NCI-H82 (cell line): ENCODE results near the gene MBD3.

Experiments
- DNase-seq: peaks from one replicate; lab custom pipeline; 2025; lab: John Stamatoyannopoulos, UW

Gene MBD3

DNA sequence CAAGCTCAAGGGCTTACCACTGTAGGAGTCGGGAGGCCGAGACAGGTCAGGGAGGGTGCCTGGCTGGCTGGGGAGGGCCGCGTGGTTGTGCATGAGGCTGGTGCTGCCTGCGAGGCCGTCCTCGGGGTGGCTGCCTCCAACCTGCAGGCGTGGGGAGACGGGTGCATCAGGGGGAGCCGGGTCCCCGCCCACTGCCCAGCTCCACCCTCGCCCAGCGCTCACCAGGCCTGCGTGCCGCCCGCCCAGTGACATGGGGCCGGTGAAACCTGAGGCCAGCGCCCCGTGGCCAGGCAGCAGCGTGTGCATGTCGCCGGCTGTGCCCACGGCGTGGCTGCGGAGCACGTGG, 26.4 kb upstream of the MBD3 start:
- no peak for DNase-seq

- peak; percentile 60 for DNase-seq
These were observed 25.8 kb upstream of the MBD3 start for GRCh38 chr19:1618157-1619093.

DNA sequence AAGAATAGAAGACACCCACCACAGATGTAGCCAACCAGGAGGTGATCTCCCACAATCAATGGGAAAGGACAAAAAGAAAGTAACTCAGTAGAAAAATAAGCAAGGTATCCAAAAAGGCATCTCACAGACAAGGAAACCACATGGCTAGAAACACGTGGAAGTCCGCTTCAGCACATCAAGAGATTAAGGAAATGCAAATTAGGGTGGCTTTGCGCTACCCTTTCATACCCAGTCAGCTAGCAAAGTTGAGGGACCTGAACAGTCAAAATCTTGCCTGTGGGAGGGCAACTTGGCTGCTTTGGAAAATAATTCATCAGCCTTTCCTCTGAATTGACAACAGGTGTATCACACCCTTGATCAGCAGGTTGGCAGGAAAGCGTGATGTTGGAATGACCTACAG, 24.2 kb upstream of the MBD3 start:
- no peak for DNase-seq

DNA sequence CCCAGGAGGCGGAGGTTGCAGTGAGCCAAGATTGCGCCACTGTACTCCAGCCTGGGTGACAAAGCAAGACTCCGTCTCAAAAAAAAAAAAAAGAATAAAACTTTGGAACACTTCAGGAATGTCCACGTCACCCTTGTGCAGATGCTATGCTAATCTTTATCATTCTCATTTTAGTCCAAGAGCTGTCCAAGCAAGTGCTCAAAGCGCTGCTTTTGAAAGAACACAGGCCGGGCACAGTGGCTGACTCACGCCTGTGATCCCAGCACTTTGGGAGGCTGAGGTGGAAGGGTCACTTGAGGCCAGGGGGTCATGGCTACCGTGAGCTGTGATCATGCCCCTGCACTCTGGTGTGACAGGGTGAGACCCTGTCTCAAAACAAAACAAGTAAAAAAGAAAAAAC, 23.7 kb upstream of the MBD3 start:
- DNase-seq: no peak

DNA sequence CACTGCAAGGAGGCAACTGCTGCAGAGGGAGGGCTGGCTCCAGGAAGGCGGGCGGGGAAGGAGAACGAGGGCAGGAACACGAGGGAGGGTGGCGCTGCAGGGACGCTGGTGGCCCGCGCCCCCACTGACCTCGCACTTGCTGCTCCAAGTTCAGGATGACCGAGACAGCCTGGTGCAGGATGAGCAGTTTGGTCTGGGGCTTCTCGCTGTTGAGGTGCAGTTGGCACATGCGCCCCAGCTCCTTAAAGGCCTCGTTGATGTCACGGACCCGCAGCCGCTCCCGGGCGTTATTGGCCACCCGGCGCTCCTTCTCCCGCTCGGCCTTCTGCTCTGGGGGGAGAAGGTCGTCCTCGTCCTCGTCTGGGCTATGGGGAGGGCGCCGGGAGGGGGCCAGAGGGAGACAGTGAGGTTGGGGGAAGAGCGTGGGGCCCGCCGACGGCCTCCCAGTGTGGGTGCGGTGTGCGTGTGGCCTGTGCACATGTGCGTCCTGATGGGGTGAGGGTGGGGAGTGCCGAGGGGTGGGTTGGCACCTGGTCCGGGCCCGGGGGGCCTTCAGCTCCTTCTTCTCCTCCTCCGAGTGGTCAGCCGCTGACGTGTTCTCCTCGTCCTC, 22.6 kb upstream of the MBD3 start:
- DNase-seq: no peak

GRCh38 chr19:1613808-1614570, 21.3 kb upstream of the MBD3 start:
- no peak for DNase-seq

- no peak for DNase-seq
These were observed 20.5 kb upstream of the MBD3 start for GRCh38 chr19:1613146-1613545.

GRCh38 chr19:1612114-1613086, 19.7 kb upstream of the MBD3 start:
- no peak for DNase-seq

- no peak for DNase-seq
These were observed 18.7 kb upstream of the MBD3 start for GRCh38 chr19:1611353-1611752.

- DNase-seq: no peak
These were observed 17.9 kb upstream of the MBD3 start for GRCh38 chr19:1610579-1610978.

- DNase-seq: no peak
These were observed 17.2 kb upstream of the MBD3 start for GRCh38 chr19:1609680-1610474.

GRCh38 chr19:1609103-1609396, 16.4 kb upstream of the MBD3 start:
- DNase-seq: no peak

DNA sequence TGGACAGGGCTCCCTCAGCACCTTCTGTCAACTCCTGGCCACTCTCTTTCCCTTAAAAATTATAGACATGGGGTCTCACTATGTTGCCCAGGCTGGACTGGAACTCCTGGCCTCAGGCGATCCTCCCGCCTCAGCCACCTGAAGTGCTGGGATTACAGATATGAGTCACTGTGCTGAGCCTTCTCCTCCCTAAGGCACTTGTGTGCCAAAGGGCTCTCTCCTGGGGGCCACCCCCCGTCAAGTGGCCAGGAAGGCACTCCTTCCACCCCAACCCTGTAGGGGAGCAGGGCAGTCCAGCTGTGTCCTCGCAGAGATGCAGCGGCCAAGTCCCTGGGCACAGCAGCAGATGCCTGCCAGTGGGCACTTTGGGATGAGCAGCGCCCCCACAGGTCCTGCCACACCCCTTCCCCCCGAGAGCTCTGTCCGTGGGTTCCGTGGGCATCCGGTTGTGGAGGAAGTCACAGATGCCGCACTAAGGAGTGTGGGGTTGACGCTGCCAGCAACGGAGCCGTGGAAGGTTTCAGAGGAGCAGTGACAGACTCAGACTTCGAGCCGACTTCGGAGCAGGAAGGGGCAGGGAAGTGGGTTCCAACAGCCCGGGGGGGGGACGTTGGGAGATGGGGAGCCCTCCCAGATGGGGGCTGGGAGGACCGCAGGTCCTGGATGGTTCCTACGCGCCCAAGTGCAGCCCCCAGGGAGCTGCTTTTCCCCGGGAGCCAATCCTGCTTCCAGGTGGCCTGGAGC, 15.9 kb upstream of the MBD3 start:
- peak; percentile 19 for DNase-seq

DNA sequence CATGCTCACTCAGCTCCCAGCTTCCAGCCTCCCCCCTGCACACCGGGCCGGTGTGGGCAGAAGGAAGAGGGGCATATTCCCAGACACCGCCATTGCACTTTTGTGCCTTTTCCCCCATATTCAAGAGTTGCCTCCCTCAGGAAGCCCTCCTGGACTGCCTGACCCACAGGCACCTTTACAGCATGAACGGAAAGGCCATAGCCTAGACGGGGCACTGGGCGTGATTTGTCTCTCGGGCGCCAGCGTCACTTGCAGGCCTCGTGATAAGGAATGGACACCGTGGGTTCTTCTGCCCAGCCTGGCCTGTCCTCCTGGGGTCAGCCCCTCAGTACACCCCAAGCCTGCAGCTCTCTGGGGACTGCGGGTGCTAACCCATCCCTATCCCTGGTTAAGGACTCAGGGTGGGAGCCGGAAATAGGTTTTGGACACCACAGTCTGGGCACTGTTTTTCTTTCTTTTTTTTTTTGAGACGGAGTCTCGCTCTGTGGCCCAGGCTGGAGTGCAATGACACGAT, 13.5 kb upstream of the MBD3 start:
- no peak for DNase-seq

GRCh38 chr19:1605236-1606137, 12.8 kb upstream of the MBD3 start, which contains the start of gene UQCR11:
Gene UQCR11, minus strand, starts transcription at chr19:1605462. Its CDS starts 53 bp downstream, at chr19:1605409.
- DNase-seq: peak; percentile 95

DNA sequence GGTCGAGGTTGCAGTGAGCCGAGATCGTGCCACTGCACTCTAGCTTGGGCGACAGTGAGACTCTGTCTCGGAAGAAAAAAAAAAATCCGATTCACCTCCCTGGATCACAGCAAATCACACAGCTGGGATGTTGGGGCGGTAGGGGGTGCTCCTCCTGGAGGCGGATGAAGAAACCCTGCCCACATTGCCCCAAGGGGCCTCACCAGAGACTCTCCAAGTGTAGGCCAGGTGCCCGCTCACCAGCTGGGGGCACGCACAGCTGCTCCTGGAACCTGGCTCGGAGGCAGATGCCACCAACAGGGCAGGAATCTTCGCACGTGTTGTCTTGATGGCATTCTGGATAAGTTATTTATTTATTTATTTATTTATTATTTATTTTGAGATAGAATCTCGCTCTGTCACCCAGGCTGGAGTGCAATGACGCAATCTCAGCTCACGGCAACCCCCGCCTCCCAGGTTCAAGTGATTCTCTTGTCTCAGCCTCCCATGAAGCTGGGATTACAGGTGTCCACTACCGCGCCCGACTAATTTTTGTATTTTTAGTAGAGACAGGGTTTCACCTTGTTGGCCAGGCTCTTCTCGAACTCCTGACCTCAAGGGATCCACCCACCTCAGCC, 9.5 kb upstream of the MBD3 start:
- no peak for DNase-seq

DNA sequence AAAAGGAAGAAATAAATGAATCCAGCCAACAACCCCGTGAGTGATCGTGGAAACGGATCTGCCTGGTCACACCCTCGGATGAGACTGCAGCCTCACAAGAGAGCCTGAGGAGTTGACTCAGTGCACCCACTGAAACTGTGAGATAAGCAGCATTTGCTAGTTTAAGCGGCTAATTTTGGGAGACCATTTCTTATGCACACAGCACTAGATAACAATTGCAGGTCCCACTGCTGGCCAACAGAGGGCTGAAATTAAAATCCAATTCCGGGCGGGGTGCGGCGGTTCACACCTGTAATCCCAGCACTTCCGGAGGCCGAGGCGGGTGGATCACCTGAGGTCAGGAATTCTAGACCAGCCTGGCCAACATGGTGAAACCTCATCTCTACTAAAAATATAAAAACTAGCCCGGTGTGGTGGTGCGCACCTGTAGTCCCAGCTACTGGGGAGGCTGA, 9.0 kb upstream of the MBD3 start:
- no peak for DNase-seq

DNA sequence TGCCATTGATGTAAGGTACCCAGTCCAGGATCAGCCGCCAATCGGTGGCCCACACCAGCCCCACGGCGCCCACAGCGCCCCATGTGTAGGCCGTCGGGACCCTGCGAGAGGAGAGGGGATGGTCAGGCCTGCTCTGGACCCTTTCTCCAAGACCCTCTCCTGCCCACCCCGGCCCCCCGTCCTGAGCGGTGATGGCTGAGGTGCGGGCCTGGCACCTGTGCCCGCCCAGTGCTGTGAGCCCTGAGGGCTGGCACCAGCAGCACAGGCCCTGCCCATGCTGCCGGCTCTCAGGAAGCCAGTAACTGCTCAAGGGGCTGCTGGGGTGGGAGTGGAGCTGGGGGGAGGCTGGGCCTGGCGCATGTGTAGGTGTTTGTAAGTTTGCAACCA, 6.8 kb upstream of the MBD3 start:
- DNase-seq: no peak
